ENCODE measurements around the gene LRRK2. TPM values are rescaled to one million over a fixed set of nuclear protein-coding genes. Genes with fewer than 3 reads are reported as not detected.

LRRK2 gene
- total and polyA plus RNA-seq, 2 experiments from 2014 or later: 0.24 TPM; not detected in 1

- Mint-ChIP-seq H3K36me3 (ENCODE audit: low read depth) (no peaks in the 10 kb centered on the region; the same call in 2 of the 3 replicates), H3K27ac (no peak overlapping the region), H3K27me3 (ENCODE audit: insufficient read depth, low read depth, poor library complexity) (no peaks in the 10 kb centered on the region), H3K9me3 (no peaks in the 10 kb centered on the region; the same call in 2 of the 3 replicates), H3K4me1 (no peaks in the 10 kb centered on the region), H3K4me3 (no peak overlapping the region)
- H3K4me1 ChIP-seq (ENCODE audit: insufficient read depth): no peaks in the 10 kb centered on the region
- H3K79me2 ChIP-seq (replicated peaks; ENCODE audit: insufficient read depth): no peaks in the 10 kb centered on the region
- H3K9me2 ChIP-seq (ENCODE audit: insufficient read depth): no peaks in the 10 kb centered on the region
- no peak overlapping the region for H2AFZ ChIP-seq
- no peaks in the 10 kb centered on the region for H3F3A ChIP-seq (replicated peaks; ENCODE audit: low read depth)
- no peak for TF ChIP-seq REST (IDR thresholded peaks at IDR 0.05; ENCODE audit: unreplicated experiment)
- H3K27me3 ChIP-seq (ENCODE audit: insufficient read depth): no peaks in the 10 kb centered on the region
- H3K4me2 ChIP-seq: no peak overlapping the region
- no peaks in the 10 kb centered on the region for H4K20me1 ChIP-seq (replicated peaks; ENCODE audit: insufficient read depth)
- ATAC-seq (no peak), DNase-seq (ENCODE audit: low spot score) (no peak)
- no peak overlapping the region for H3K4me3 ChIP-seq
- H3K27ac ChIP-seq (ENCODE audit: low read depth): no peak overlapping the region
- H3K36me3 ChIP-seq (ENCODE audit: insufficient read depth): no peaks in the 10 kb centered on the region
These were observed 99.5 kb downstream of the LRRK2 start for GRCh38 chr12:40324261-40324660.

- H4K20me1 ChIP-seq (replicated peaks; ENCODE audit: insufficient read depth): no peaks in the 10 kb centered on the region
- peak overlapping the region; percentile 30; the same call in 1 of the 2 replicates for H2AFZ ChIP-seq
- TF ChIP-seq EZH2phosphoT487 (IDR thresholded peaks at IDR 0.05; ENCODE audit: unreplicated experiment) (no peak), CTCF (conservative IDR thresholded peaks at IDR 0.05; ENCODE audit: low read depth in 2 of 2) (peak; percentile 82 to 87), REST (IDR thresholded peaks at IDR 0.05; ENCODE audit: unreplicated experiment) (no peak), EZH2 (IDR thresholded peaks at IDR 0.05; ENCODE audit: low read depth, unreplicated experiment) (no peak), POLR2AphosphoS5 (IDR thresholded peaks at IDR 0.05; ENCODE audit: low read depth) (no peak), JUNB (IDR thresholded peaks at IDR 0.05; ENCODE audit: unreplicated experiment) (no peak), ETS1 (IDR thresholded peaks at IDR 0.05) (no peak)
- Mint-ChIP-seq H3K27ac (no peak overlapping the region), H3K4me1 (no peaks in the 10 kb centered on the region), H3K27me3 (ENCODE audit: insufficient read depth, low read depth, poor library complexity) (no peaks in the 10 kb centered on the region), H3K9me3 (peaks cover 7% of the 10 kb centered on the region; the same call in 2 of the 3 replicates), H3K36me3 (ENCODE audit: low read depth) (peaks cover 5% of the 10 kb centered on the region; the same call in 1 of the 3 replicates), H3K4me3 (no peak overlapping the region)
- H3K36me3 ChIP-seq (ENCODE audit: insufficient read depth): no peaks in the 10 kb centered on the region
- H3K27me3 ChIP-seq (ENCODE audit: insufficient read depth): no peaks in the 10 kb centered on the region
- H3K4me3 ChIP-seq: no peak overlapping the region
- H3K4me1 ChIP-seq (ENCODE audit: insufficient read depth): no peaks in the 10 kb centered on the region
- H3K27ac ChIP-seq (ENCODE audit: low read depth): no peak overlapping the region
- peak; percentile 76 for DNase-seq (ENCODE audit: low spot score)
- peak; percentile 92 for ATAC-seq
- H3F3A ChIP-seq (replicated peaks; ENCODE audit: low read depth): no peaks in the 10 kb centered on the region
- no peak overlapping the region for H3K4me2 ChIP-seq
- H3K9me2 ChIP-seq (ENCODE audit: insufficient read depth): no peaks in the 10 kb centered on the region
- H3K79me2 ChIP-seq (replicated peaks; ENCODE audit: insufficient read depth): no peaks in the 10 kb centered on the region
These were observed 100.7 kb downstream of the LRRK2 start for GRCh38 chr12:40325349-40325960.

Data from GM23338 (cell line).